ENCODE data around the gene BATF.

Gene BATF

GRCh38 chr14:75591331-75591946 is 69.2 kb downstream of the BATF start:
- DNase-seq (ENCODE audit: low spot score) = no peak
- no peak overlapping the region for H3K27ac ChIP-seq
- POLR2A ChIA-PET (ENCODE audit: low non-redundant PET) = no interaction called here
- TF ChIP-seq CTCF (conservative IDR thresholded peaks at IDR 0.05; ENCODE audit: low read depth) = no peak
- CTCF ChIA-PET = no interaction called here

DNA sequence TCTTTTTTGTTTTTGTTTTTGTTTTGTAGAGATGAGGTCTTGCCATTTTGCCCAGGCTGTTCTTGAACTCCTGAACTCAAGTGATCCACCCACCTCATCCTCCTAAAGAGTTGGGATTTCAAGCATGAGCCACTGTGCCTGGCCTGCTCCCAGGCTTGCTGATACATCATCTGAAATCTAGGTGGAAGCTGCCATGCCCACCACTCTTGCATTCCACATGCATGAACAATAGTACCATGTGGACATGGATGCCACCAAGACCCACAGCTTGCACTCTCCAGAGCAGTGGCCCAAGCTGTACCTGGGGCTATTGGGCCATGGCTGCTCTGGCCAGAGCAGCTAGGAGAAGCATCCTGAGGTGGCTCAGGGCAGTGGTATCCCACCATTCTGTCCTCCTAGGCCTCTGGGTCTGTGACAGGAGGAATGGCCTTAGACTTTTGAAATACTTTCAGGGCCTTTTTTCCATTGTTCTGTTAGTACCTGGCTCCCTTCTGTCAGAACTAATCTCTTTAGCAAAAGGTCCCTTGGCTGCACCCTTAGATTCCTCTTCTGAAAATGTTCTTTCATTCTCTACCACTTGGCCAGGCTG is 69.8 kb downstream of the BATF start:
- ChIA-PET POLR2A (ENCODE audit: low non-redundant PET) (no interaction called here), CTCF (no interaction called here)

GRCh38 chr14:75595226-75595625 is 73.0 kb downstream of the BATF start:
- no peak for DNase-seq (ENCODE audit: low spot score)
- TF ChIP-seq CTCF (conservative IDR thresholded peaks at IDR 0.05; ENCODE audit: low read depth) = no peak
- POLR2A ChIA-PET (ENCODE audit: low non-redundant PET) = no interaction called here
- CTCF ChIA-PET = no interaction called here
- no peak overlapping the region for H3K27ac ChIP-seq

More for the DNA sequence above, 69.8 kb downstream of the BATF start:
- DNase-seq (ENCODE audit: low spot score) = no peak
- no peak overlapping the region for H3K27ac ChIP-seq
- TF ChIP-seq CTCF (conservative IDR thresholded peaks at IDR 0.05; ENCODE audit: low read depth) = no peak
